Lung microvascular endothelial cell (primary cell): ENCODE measurements around the gene HMGN1. TPM values are rescaled to one million over a fixed set of nuclear protein-coding genes. Genes with fewer than 3 reads are reported as not detected.
"Not testable (repeated sequence)": the region's sequence is repeated elsewhere in the genome, so short reads cannot be mapped to it uniquely, and the experiment has no call there.

Source experiments
- DNase-seq, 2 donors: peaks; one replicate each; pipeline versions ENCODE4 v3.0.0 to v3.0.0-alpha.2; 2010; ENCODE audit warnings: low read depth in 2 of 2
- total RNA-seq: library from RNA; depleted of rRNA; stranded (reverse); fragments of >200 nt; gene quantifications from 2 replicates; pipeline ENCODE4 v1.2.1, GENCODE V29; 2014

Gene HMGN1
- 160 and 189 TPM in 2 replicates for total RNA-seq

- peak; percentile 86 to 88 for DNase-seq
These were observed at the start of gene HMGN1 for GRCh38 chr21:39348355-39349210. TSS of gene HMGN1 (minus strand) at chr21:39349088. CDS start at chr21:39348917, 171 bp downstream.

- DNase-seq = peak in 1 of 2 donors; percentile 17
These were observed 48.9 kb upstream of the HMGN1 start for GRCh38 chr21:39397646-39398385.

- DNase-seq = no peak
These were observed 44.1 kb upstream of the HMGN1 start for GRCh38 chr21:39392981-39393380.

- DNase-seq = no peak
These were observed 41.4 kb upstream of the HMGN1 start for GRCh38 chr21:39390212-39390765.

- DNase-seq = no peak
These were observed 39.9 kb upstream of the HMGN1 start for GRCh38 chr21:39388811-39389155.

GRCh38 chr21:39388038-39388810 is 39.3 kb upstream of the HMGN1 start:
- DNase-seq = peak; percentile 84 to 87

- DNase-seq = peak; percentile 84 to 92
These were observed 38.7 kb upstream of the HMGN1 start for GRCh38 chr21:39387461-39388037.

- no peak for DNase-seq
These were observed 38.0 kb upstream of the HMGN1 start for GRCh38 chr21:39386899-39387298.

GRCh38 chr21:39386194-39386593 is 37.3 kb upstream of the HMGN1 start:
- DNase-seq = peak in 1 of 2 donors; percentile 20

- DNase-seq = peak; percentile 84 to 87
These were observed 36.6 kb upstream of the HMGN1 start for GRCh38 chr21:39385299-39386145.

- peak in 1 of 2 donors; percentile 77 for DNase-seq
These were observed 35.9 kb upstream of the HMGN1 start for GRCh38 chr21:39384674-39385298.

GRCh38 chr21:39382096-39382495 is 33.2 kb upstream of the HMGN1 start:
- DNase-seq = not testable (repeated sequence)

- peak in 1 of 2 donors; percentile 1 for DNase-seq
These were observed 32.1 kb upstream of the HMGN1 start for GRCh38 chr21:39381009-39381408.

- DNase-seq = peak; percentile 97 to 98
These were observed 31.4 kb upstream of the HMGN1 start for GRCh38 chr21:39379986-39380891.

GRCh38 chr21:39377444-39378050 is 28.7 kb upstream of the HMGN1 start:
- DNase-seq = peak in 1 of 2 donors; percentile 63

GRCh38 chr21:39375446-39375845 is 26.6 kb upstream of the HMGN1 start:
- no peak for DNase-seq

- no peak for DNase-seq
These were observed 25.2 kb upstream of the HMGN1 start for GRCh38 chr21:39374046-39374445.

- DNase-seq = peak; percentile 61 to 73
These were observed 24.7 kb upstream of the HMGN1 start for GRCh38 chr21:39373634-39374033.
